Keratinocyte (primary cell): ENCODE data around the gene MARS1. TPM values are rescaled to one million over a fixed set of nuclear protein-coding genes. Genes with fewer than 3 reads are reported as not detected.
A peak's percentile ranks its signal among the peaks of the same experiment; 100 is the strongest.
"Not testable (repeated sequence)": the region's sequence is repeated elsewhere in the genome, so short reads cannot be mapped to it uniquely, and the experiment has no call there.

Source experiments
- DNase-seq: peaks from one replicate; pipeline ENCODE4 v3.0.0-alpha.2; 2011; ENCODE audit warnings: low read depth, missing footprints, low spot score
- FAIRE-seq: peaks from 2 replicates; lab custom pipeline; 2011; peaks lifted over from hg19 to GRCh38; lab: Jason Lieb, UNC
- H2AFZ ChIP-seq: 2 replicates; pipeline ENCODE4 v1.6.0; 2012; ENCODE audit warnings: low read length, control low read depth, inconsistent platforms; ENCODE audit not compliant: control insufficient read depth
- H3K27ac ChIP-seq: 2 replicates; pipeline ENCODE4 v1.5.1; 2011; ENCODE audit warnings: low read length; ENCODE audit not compliant: control insufficient read depth, insufficient read depth
- H3K27me3 ChIP-seq: 3 replicates; pipeline ENCODE4 v1.6.0; 2011; ENCODE audit warnings: low read length; ENCODE audit not compliant: control insufficient read depth, insufficient read depth; ENCODE audit errors: extremely low read depth
- H3K36me3 ChIP-seq, 2 experiments: 2 replicates in 1 of 2; 3 replicates in 1 of 2; pipeline ENCODE4 v1.5.1; 2011; ENCODE audit warnings: low read length in 2 of 2, mild to moderate bottlenecking in 1 of 2; ENCODE audit not compliant: control insufficient read depth in 2 of 2, insufficient read depth in 2 of 2; ENCODE audit errors: extremely low read depth in 1 of 2
- H3K4me1 ChIP-seq: 3 replicates; pipeline ENCODE4 v1.5.1; 2011; ENCODE audit warnings: low read length; ENCODE audit not compliant: control insufficient read depth, insufficient read depth; ENCODE audit errors: extremely low read depth
- H3K4me2 ChIP-seq: 3 replicates; pipeline ENCODE4 v1.6.0; 2011; ENCODE audit warnings: low read depth, low read length; ENCODE audit not compliant: control insufficient read depth, insufficient read depth; ENCODE audit errors: extremely low read depth
- H3K4me3 ChIP-seq, 3 experiments: fragments of 200-600 bp in 1 of 3; sonication (generic) in 1 of 3; 2 replicates in 2 of 3; 3 replicates in 1 of 3; pipeline ENCODE4 v1.5.1; 2011 to 2016; ENCODE audit warnings: low read length in 3 of 3, mild to moderate bottlenecking in 3 of 3, control low read depth in 2 of 3, inconsistent platforms in 1 of 3, low read depth in 1 of 3, mixed read lengths in 1 of 3, mixed run types in 1 of 3, moderate library complexity in 1 of 3; ENCODE audit not compliant: control insufficient read depth in 2 of 3, insufficient read depth in 2 of 3; ENCODE audit errors: extremely low read depth in 1 of 3
- H3K79me2 ChIP-seq: 2 replicates; pipeline ENCODE4 v1.6.0; 2012; ENCODE audit warnings: low read length; ENCODE audit not compliant: control insufficient read depth, insufficient read depth
- H3K9ac ChIP-seq: 3 replicates; pipeline ENCODE4 v1.6.0; 2011; ENCODE audit warnings: low read length; ENCODE audit not compliant: control insufficient read depth, insufficient read depth; ENCODE audit errors: extremely low read depth
- H3K9me1 ChIP-seq: 3 replicates; pipeline ENCODE4 v1.6.0; 2011; ENCODE audit warnings: low read length; ENCODE audit not compliant: control insufficient read depth, insufficient read depth; ENCODE audit errors: extremely low read depth
- H3K9me3 ChIP-seq: 2 replicates; pipeline ENCODE4 v1.5.1; 2012; ENCODE audit warnings: low read depth, low read length; ENCODE audit not compliant: control insufficient read depth
- H4K20me1 ChIP-seq: 3 replicates; pipeline ENCODE4 v1.6.0; 2011; ENCODE audit warnings: low read length; ENCODE audit not compliant: control insufficient read depth, insufficient read depth; ENCODE audit errors: extremely low read depth
- EZH2 ChIP-seq: IDR thresholded peaks from one replicate; pipeline ENCODE4 v1.6.1; 2012; ENCODE audit warnings: inconsistent platforms, mild to moderate bottlenecking, low read length, moderate library complexity
- dilution Hi-C: fragments of 300-500 bp; cut with MboI; formaldehyde crosslinking; loops from one replicate; pipeline ENCODE4 v1.7.0; 2020; ENCODE audit warnings: low sequenced_read_pairs; ENCODE audit not compliant: extremely low pct_ligation_motif_present
- polyA plus RNA-seq, 5 experiments: library from polyadenylated mRNA; depleted of rRNA in 3 of 5; stranded (reverse) in 3 of 5; stranded (forward) in 1 of 5; unstranded in 1 of 5; fragments of >200 nt; gene quantifications; 1 replicate in 1 of 5; 2 replicates in 3 of 5; 3 replicates in 1 of 5; pipeline versions ENCODE4 v1.2.1 to v1.2.3, GENCODE V29; 2011 to 2012; ENCODE audit warnings: missing spikeins in 2 of 5, low read depth in 1 of 5, low replicate concordance in 1 of 5
- TF ChIP-seq, protein P1 (sequence below), 3 experiments: IDR thresholded peaks in 1 of 3; conservative IDR thresholded peaks in 1 of 3; optimal IDR thresholded peaks in 1 of 3; 2 replicates in 2 of 3; 3 replicates in 1 of 3; pipeline versions ENCODE3 to v1.5.1; 2011; ENCODE audit warnings: low read length in 3 of 3, mild to moderate bottlenecking in 3 of 3, moderate library complexity in 2 of 3, control low read depth in 1 of 3, inconsistent platforms in 1 of 3; ENCODE audit not compliant: insufficient read depth in 2 of 3; ENCODE audit errors: extremely low read depth in 1 of 3

The MARS1 gene
- polyA plus RNA-seq, 1 donor (not counting 4 experiments of a cell fraction or from before 2014, with no cell fraction given): 125 TPM

GRCh38 chr12:57517187-57517586, 29.3 kb downstream of the MARS1 start:
- H3K36me3 ChIP-seq: peaks cover 41 to 59% of the 10 kb centered on the region in 2 experiments
- H3K9ac ChIP-seq: no peak overlapping the region
- dilution Hi-C loops: no loop called here

DNA sequence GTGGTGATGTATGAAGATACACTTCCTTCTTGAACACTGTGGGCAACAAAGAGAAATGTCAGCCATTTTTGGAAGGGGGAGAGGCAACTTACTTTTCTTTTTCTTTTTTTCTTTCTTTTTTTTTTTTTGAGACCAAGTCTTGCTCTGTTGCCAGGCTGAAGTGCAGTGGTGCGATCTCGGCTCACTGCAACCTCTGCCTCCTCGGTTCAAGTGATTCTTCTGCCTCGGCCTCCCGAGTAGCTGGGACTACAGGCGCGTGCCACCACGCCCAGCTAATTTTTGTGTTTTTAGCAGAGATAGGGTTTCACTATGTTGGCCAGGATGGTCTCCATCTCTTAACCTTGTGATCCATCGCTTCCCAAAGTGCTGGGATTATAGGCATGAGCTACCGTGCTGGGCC, 29.9 kb downstream of the MARS1 start:
- Histone ChIP-seq H4K20me1 (peaks cover 19% of the 10 kb centered on the region), H3K27ac (peak overlapping the region; percentile 11), H3K79me2 (peaks cover 21% of the 10 kb centered on the region), H3K4me2 (peak overlapping the region; percentile 97), H3K4me1 (peaks cover 23% of the 10 kb centered on the region), H3K36me3 (peaks cover 38 to 55% of the 10 kb centered on the region in 2 experiments), H3K4me3 (peak overlapping the region in 1 of 3 experiments; percentile 99)
- H3K9me3 ChIP-seq, H2AFZ ChIP-seq, H3K9ac ChIP-seq, H3K27me3 ChIP-seq, DNase-seq, dilution Hi-C loops, H3K9me1 ChIP-seq, FAIRE-seq: not testable (repeated sequence)

More at GRCh38 chr12:57517187-57517586, 29.3 kb downstream of the MARS1 start:
- H3K9me3 ChIP-seq: no peaks in the 10 kb centered on the region
- FAIRE-seq (no peak), DNase-seq (no peak)
- TF ChIP-seq, protein P1, sequence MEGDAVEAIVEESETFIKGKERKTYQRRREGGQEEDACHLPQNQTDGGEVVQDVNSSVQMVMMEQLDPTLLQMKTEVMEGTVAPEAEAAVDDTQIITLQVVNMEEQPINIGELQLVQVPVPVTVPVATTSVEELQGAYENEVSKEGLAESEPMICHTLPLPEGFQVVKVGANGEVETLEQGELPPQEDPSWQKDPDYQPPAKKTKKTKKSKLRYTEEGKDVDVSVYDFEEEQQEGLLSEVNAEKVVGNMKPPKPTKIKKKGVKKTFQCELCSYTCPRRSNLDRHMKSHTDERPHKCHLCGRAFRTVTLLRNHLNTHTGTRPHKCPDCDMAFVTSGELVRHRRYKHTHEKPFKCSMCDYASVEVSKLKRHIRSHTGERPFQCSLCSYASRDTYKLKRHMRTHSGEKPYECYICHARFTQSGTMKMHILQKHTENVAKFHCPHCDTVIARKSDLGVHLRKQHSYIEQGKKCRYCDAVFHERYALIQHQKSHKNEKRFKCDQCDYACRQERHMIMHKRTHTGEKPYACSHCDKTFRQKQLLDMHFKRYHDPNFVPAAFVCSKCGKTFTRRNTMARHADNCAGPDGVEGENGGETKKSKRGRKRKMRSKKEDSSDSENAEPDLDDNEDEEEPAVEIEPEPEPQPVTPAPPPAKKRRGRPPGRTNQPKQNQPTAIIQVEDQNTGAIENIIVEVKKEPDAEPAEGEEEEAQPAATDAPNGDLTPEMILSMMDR (optimal IDR thresholded peaks at IDR 0.05 in 1 of 3, IDR thresholded peaks at IDR 0.05 in 1 of 3, conservative IDR thresholded peaks at IDR 0.05 in 1 of 3; ENCODE audit: extremely low read depth in 1 of 3, insufficient read depth in 2 of 3, low read length in 3 of 3): no peak
- TF ChIP-seq EZH2: no peak
- H3K27ac ChIP-seq: no peak overlapping the region
- H3K27me3 ChIP-seq: no peaks in the 10 kb centered on the region
- H3K4me2 ChIP-seq: no peak overlapping the region
- H3K4me3 ChIP-seq: no peak overlapping the region
- peaks cover 21% of the 10 kb centered on the region for H3K79me2 ChIP-seq
- H4K20me1 ChIP-seq: peaks cover 19% of the 10 kb centered on the region
- no peak overlapping the region for H2AFZ ChIP-seq
- peaks cover 22% of the 10 kb centered on the region for H3K4me1 ChIP-seq
- no peaks in the 10 kb centered on the region for H3K9me1 ChIP-seq
